NCI-H187 treated with DMSO at 0.1 percent for 48 hours (cell line): Measurements from ENCODE around the gene SOX4.

ENCODE experiments used
- DNase-seq: peaks from one replicate; lab custom pipeline; 2025; lab: John Stamatoyannopoulos, UW

The SOX4 gene

GRCh38 chr6:21593927-21594415 lies 420 bp downstream of the SOX4 start:
- no peak for DNase-seq

GRCh38 chr6:21594416-21595281 lies 1.1 kb downstream of the SOX4 start:
- DNase-seq, result no peak

- no peak for DNase-seq
Measured at GRCh38 chr6:21595285-21596144, 2.0 kb downstream of the SOX4 start.

- no peak for DNase-seq
Measured at GRCh38 chr6:21596145-21596948, 2.8 kb downstream of the SOX4 start.

- DNase-seq, result no peak
Measured at GRCh38 chr6:21596949-21597682, 3.6 kb downstream of the SOX4 start.

- no peak for DNase-seq
Measured at GRCh38 chr6:21597801-21598673, 4.5 kb downstream of the SOX4 start.

GRCh38 chr6:21598674-21599023 lies 5.1 kb downstream of the SOX4 start:
- DNase-seq, result no peak

GRCh38 chr6:21599051-21599696 lies 5.6 kb downstream of the SOX4 start:
- DNase-seq, result no peak

GRCh38 chr6:21601339-21601923 lies 7.9 kb downstream of the SOX4 start:
- no peak for DNase-seq

- DNase-seq, result no peak
Measured at GRCh38 chr6:21601932-21602390, 8.4 kb downstream of the SOX4 start.

- DNase-seq, result no peak
Measured at GRCh38 chr6:21603082-21603952, 9.8 kb downstream of the SOX4 start.

GRCh38 chr6:21604081-21604480 lies 10.5 kb downstream of the SOX4 start:
- no peak for DNase-seq

- DNase-seq, result no peak
Measured at GRCh38 chr6:21605166-21605565, 11.6 kb downstream of the SOX4 start.

GRCh38 chr6:21608601-21609000 lies 15.1 kb downstream of the SOX4 start:
- DNase-seq, result no peak

- DNase-seq, result no peak
Measured at GRCh38 chr6:21609881-21610329, 16.4 kb downstream of the SOX4 start.

GRCh38 chr6:21610341-21610740 lies 16.8 kb downstream of the SOX4 start:
- DNase-seq, result no peak

- no peak for DNase-seq
Measured at GRCh38 chr6:21611485-21611884, 17.9 kb downstream of the SOX4 start.

- DNase-seq, result no peak
Measured at GRCh38 chr6:21612067-21612745, 18.7 kb downstream of the SOX4 start.
